Measurements from ENCODE around the gene NOSTRIN. TPM values are rescaled to one million over a fixed set of nuclear protein-coding genes. Genes with fewer than 3 reads are reported as not detected.
"Not testable (repeated sequence)": the region's sequence is repeated elsewhere in the genome, so short reads cannot be mapped to it uniquely, and the experiment has no call there.

The NOSTRIN gene
- total and polyA plus RNA-seq, 4 donors: 11.4 to 20.4 (median 13.9) TPM

DNA sequence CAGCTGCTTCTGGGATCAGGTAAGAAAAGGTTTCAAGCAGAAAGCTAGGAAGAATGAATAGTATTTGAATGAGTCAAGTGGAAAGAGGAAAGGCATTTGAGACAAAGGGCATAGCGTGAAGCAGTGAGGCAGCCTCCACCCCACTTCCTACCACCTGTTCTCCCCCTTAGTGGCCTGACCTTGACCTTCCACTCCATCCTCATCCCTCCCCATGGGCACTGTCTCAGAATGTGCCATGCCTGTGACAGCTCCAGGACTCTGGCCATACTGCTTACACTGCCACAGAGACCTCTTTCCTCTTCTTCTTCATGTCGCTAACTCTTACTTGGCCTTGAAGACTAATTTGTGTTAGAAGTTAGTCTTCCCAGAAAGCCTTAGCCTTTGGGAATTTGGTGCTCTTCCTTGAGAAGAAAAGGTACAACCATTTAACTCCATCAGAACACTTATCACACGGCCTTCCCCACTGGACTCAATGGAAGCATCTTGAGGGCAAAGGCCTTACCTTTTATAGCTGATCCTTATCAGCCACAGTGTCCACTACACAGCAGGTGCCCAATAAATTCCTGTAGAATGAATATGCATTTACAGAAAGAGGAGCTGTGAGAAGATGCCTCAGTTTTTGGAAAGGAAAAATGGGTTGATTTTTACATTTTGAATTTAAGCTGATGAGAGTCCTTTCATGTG is 15.2 kb upstream of the NOSTRIN start:
- DNase-seq (ENCODE audit: low read depth in 4 of 6, low spot score in 6 of 6): no peak
- no peaks in the 10 kb centered on the region for H3K36me3 ChIP-seq (ENCODE audit: control insufficient read depth, insufficient read depth, low read length)

DNA sequence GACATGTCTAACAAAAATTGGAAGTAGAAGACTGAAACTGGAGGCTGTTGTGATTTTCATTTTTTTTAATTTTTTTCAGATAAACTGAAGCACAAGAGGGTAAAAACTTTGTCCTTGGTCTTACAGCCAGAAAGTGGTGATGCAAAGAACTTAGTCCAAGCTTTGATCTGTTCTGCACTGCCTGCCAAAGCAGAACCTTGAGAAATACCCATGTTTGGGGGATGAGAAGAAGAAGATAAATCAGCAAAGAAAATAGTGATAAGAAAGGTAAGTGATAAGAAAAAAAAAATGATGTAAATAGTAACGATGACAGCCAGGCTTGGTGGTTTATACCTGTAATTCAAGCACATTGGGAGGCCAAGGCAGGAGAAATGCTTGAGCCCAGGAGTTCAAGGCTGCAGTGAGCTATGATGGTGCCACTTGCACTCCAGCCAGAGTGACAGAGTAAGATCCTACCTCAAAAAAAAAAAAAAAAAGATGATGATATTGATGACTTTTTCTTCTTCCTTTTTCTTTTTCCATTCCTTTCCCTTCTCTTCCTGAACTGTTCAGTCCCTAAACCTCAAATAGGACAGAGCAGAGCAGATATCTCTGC is 14.6 kb upstream of the NOSTRIN start:
- DNase-seq (ENCODE audit: low read depth in 4 of 6, low spot score in 6 of 6): no peak
- no peaks in the 10 kb centered on the region for H3K36me3 ChIP-seq (ENCODE audit: control insufficient read depth, insufficient read depth, low read length)
- no peaks in the 10 kb centered on the region for H3K9me3 ChIP-seq (ENCODE audit: control insufficient read depth, insufficient read depth, low read length)
- WGBS (ENCODE audit: insufficient coverage): 100% methylated on average over 1 of the region's 1 CpG
- H3K27ac ChIP-seq (ENCODE audit: low read depth, low read length): no peak overlapping the region
- no peaks in the 10 kb centered on the region for H3K4me1 ChIP-seq (ENCODE audit: control insufficient read depth, insufficient read depth, low read length)
- no peak overlapping the region for H3K4me3 ChIP-seq (ENCODE audit: low read depth, low read length)
- H3K27me3 ChIP-seq (ENCODE audit: control insufficient read depth, insufficient read depth, low read length): no peaks in the 10 kb centered on the region

More for the DNA sequence above, 15.2 kb upstream of the NOSTRIN start:
- H3K9me3 ChIP-seq (ENCODE audit: control insufficient read depth, insufficient read depth, low read length): no peaks in the 10 kb centered on the region
- 100% methylated on average over 1 of the region's 3 CpGs for WGBS (ENCODE audit: insufficient coverage)
- no peaks in the 10 kb centered on the region for H3K27me3 ChIP-seq (ENCODE audit: control insufficient read depth, insufficient read depth, low read length)
- H3K4me1 ChIP-seq (ENCODE audit: control insufficient read depth, insufficient read depth, low read length): no peaks in the 10 kb centered on the region
- no peak overlapping the region for H3K27ac ChIP-seq (ENCODE audit: low read depth, low read length)
- no peak overlapping the region for H3K4me3 ChIP-seq (ENCODE audit: low read depth, low read length)

DNA sequence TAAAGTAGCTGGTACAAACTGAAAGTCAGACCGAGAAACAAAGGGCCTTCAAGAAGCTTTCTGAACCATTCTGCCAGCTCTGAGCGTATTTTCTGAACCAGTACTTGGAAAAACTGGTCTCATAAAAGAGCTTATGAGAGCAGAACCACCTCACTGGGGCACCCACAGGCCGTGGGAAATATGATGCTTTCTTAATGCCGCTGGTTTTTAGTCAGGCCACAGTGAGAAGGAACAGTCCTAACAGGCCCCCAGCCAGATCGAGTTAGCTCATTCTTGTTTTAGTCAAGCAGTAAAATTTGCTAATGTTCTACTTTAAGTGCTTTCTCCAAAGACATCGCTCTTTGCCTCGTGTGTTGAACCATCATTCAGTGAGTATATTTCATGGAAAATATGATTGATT is 12.7 kb upstream of the NOSTRIN start:
- no peak overlapping the region for H3K27ac ChIP-seq (ENCODE audit: low read depth, low read length)
- H3K36me3 ChIP-seq (ENCODE audit: control insufficient read depth, insufficient read depth, low read length): no peaks in the 10 kb centered on the region
- H3K9me3 ChIP-seq (ENCODE audit: control insufficient read depth, insufficient read depth, low read length): no peaks in the 10 kb centered on the region
- DNase-seq (ENCODE audit: low read depth in 4 of 6, low spot score in 6 of 6): no peak
- H3K27me3 ChIP-seq (ENCODE audit: control insufficient read depth, insufficient read depth, low read length): no peaks in the 10 kb centered on the region
- no peaks in the 10 kb centered on the region for H3K4me1 ChIP-seq (ENCODE audit: control insufficient read depth, insufficient read depth, low read length)
- WGBS (ENCODE audit: insufficient coverage): 81% methylated on average over 5 of the region's 7 CpGs
- no peak overlapping the region for H3K4me3 ChIP-seq (ENCODE audit: low read depth, low read length)

DNA sequence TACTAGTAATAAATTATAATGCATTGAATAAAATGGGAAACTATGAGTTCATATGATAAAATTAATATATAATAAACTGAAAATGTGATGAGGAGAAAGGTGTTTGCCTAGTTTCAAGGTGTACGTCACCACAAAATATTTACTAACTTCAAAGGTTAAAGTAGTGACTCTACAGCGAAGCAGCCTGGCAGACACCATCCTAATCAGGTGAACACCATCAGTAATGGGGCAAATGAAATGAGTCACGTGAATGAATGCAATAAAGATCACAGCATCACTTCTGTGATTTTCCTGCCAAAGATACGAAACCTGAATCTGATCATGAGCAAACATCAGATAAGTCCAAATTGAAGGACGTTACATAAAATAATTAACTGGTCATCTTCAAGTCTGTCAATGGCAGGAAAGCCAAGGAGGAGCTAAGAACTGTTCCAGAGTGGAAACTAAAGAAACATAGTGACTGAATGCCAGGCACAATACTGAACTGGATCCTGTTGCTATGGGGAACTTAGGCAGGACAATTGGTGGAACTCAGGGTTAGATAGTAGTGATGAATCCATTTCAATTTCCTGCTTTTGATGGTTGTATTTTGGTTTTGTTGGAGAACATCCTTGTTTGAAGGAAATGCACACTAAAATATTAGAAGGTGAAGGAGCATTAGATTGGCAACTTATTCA is 12.1 kb upstream of the NOSTRIN start:
- Histone ChIP-seq H3K27ac (ENCODE audit: low read depth, low read length) (no peak overlapping the region), H3K9me3 (ENCODE audit: control insufficient read depth, insufficient read depth, low read length) (no peaks in the 10 kb centered on the region), H3K27me3 (ENCODE audit: control insufficient read depth, insufficient read depth, low read length) (no peaks in the 10 kb centered on the region), H3K4me1 (ENCODE audit: control insufficient read depth, insufficient read depth, low read length) (no peaks in the 10 kb centered on the region), H3K36me3 (ENCODE audit: control insufficient read depth, insufficient read depth, low read length) (no peaks in the 10 kb centered on the region), H3K4me3 (ENCODE audit: low read depth, low read length) (no peak overlapping the region)
- DNase-seq (ENCODE audit: low read depth in 4 of 6, low spot score in 6 of 6): no peak
- 93% methylated on average over 4 of the region's 5 CpGs for WGBS (ENCODE audit: insufficient coverage)

DNA sequence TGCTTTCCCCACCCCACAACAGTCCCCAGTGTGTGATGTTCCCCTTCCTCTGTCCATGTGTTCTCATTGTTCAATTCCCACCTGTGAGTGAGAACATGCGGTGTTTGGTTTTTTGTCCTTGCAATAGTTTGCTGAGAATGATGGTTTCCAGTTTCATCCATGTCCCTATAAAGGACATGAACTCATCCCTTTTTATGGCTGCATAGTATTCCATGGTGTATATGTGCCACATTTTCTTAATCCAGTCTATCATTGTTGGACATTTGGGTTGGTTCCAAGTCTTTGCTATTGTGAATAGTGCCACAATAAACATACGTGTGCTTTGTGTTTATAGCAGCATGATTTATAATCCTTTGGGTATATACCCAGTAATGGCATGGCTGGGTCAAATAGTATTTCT is 11.3 kb upstream of the NOSTRIN start:
- DNase-seq (ENCODE audit: low read depth in 4 of 6, low spot score in 6 of 6); H3K4me1 ChIP-seq (ENCODE audit: control insufficient read depth, insufficient read depth, low read length); H3K27ac ChIP-seq (ENCODE audit: low read depth, low read length); H3K27me3 ChIP-seq (ENCODE audit: control insufficient read depth, insufficient read depth, low read length); H3K9me3 ChIP-seq (ENCODE audit: control insufficient read depth, insufficient read depth, low read length); H3K36me3 ChIP-seq (ENCODE audit: control insufficient read depth, insufficient read depth, low read length); H3K4me3 ChIP-seq (ENCODE audit: low read depth, low read length): not testable (repeated sequence)
- no CpG with 5 or more reads among the region's 2 CpGs for WGBS (ENCODE audit: insufficient coverage)

DNA sequence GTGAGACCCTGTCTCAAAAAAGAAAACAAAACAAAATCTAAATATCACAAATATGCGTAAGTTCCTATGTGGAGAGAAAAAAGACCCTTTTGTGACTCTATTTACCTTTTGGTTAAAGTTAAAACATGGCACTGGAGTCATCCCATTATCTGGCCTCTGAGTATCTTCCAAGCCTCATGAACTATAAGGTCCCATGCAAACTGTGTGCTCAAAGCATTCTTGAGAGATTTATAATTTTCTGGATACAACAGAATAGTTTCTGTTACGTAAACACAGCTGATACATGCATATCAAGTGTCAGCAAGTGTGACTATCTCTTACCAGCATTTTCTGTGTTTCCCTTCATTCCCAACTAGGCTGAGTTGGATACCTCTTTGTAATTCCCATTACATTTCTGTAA is 8.8 kb upstream of the NOSTRIN start:
- H3K4me3 ChIP-seq (ENCODE audit: low read depth, low read length): no peak overlapping the region
- no peak overlapping the region for H3K27ac ChIP-seq (ENCODE audit: low read depth, low read length)
- H3K9me3 ChIP-seq (ENCODE audit: control insufficient read depth, insufficient read depth, low read length): no peaks in the 10 kb centered on the region
- H3K4me1 ChIP-seq (ENCODE audit: control insufficient read depth, insufficient read depth, low read length): no peaks in the 10 kb centered on the region
- DNase-seq (ENCODE audit: low read depth in 4 of 6, low spot score in 6 of 6): no peak
- no peaks in the 10 kb centered on the region for H3K36me3 ChIP-seq (ENCODE audit: control insufficient read depth, insufficient read depth, low read length)
- WGBS (ENCODE audit: insufficient coverage): no CpG with 5 or more reads among the region's 2 CpGs
- H3K27me3 ChIP-seq (ENCODE audit: control insufficient read depth, insufficient read depth, low read length): no peaks in the 10 kb centered on the region

DNA sequence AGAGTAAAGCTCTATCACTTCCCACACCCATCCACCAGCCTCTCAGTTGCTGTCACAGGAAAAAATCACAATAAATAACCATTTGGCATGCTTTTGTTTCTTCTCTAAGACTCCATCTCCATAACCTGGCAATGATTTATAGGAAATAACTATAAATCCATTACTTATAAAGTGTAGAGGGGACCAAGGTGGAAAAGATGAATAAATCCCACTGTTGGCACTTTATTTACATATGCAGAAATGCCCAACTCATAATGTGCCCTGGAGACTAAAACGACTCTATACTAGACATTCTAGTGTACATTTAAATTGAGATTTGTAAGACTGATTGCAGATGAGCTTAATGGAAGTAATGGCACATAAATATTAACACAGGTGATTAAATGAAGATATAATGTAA is 7.5 kb upstream of the NOSTRIN start:
- Histone ChIP-seq H3K9me3 (ENCODE audit: control insufficient read depth, insufficient read depth, low read length) (no peaks in the 10 kb centered on the region), H3K27me3 (ENCODE audit: control insufficient read depth, insufficient read depth, low read length) (no peaks in the 10 kb centered on the region), H3K4me3 (ENCODE audit: low read depth, low read length) (no peak overlapping the region), H3K27ac (ENCODE audit: low read depth, low read length) (no peak overlapping the region), H3K4me1 (ENCODE audit: control insufficient read depth, insufficient read depth, low read length) (no peaks in the 10 kb centered on the region), H3K36me3 (ENCODE audit: control insufficient read depth, insufficient read depth, low read length) (no peaks in the 10 kb centered on the region)
- DNase-seq (ENCODE audit: low read depth in 4 of 6, low spot score in 6 of 6): no peak
- WGBS (ENCODE audit: insufficient coverage): no CpG with 5 or more reads among the region's 1 CpG

DNA sequence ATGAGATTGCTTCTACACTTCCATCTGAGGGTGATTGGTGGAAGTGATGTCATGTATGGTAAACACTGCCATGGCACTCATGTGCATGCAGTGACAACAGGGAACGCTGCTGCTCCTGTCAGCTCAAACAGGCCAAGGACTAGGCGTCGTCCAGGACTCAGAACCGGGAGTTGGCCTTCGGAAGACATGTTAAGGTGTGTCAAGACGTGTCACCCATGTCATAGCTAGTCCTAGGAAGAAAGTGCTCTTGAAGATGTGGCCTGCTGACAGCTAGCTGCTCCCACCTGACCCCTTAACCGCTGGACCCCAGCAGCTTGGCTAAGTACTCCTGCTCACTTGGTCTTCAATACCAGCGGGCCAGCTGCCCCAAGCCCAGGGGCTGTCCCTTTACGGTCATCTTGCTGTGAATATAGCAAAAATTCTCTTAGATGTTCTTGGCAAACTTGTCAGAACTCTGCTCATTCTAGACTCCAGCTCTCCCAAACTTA is 6.3 kb upstream of the NOSTRIN start:
- Histone ChIP-seq H3K36me3 (ENCODE audit: control insufficient read depth, insufficient read depth, low read length) (no peaks in the 10 kb centered on the region), H3K4me3 (ENCODE audit: low read depth, low read length) (no peak overlapping the region), H3K4me1 (ENCODE audit: control insufficient read depth, insufficient read depth, low read length) (no peaks in the 10 kb centered on the region), H3K27ac (ENCODE audit: low read depth, low read length) (no peak overlapping the region), H3K9me3 (ENCODE audit: control insufficient read depth, insufficient read depth, low read length) (no peaks in the 10 kb centered on the region), H3K27me3 (ENCODE audit: control insufficient read depth, insufficient read depth, low read length) (no peaks in the 10 kb centered on the region)
- WGBS (ENCODE audit: insufficient coverage): 87% methylated on average over 8 of the region's 9 CpGs
- no peak for DNase-seq (ENCODE audit: low read depth in 4 of 6, low spot score in 6 of 6)

DNA sequence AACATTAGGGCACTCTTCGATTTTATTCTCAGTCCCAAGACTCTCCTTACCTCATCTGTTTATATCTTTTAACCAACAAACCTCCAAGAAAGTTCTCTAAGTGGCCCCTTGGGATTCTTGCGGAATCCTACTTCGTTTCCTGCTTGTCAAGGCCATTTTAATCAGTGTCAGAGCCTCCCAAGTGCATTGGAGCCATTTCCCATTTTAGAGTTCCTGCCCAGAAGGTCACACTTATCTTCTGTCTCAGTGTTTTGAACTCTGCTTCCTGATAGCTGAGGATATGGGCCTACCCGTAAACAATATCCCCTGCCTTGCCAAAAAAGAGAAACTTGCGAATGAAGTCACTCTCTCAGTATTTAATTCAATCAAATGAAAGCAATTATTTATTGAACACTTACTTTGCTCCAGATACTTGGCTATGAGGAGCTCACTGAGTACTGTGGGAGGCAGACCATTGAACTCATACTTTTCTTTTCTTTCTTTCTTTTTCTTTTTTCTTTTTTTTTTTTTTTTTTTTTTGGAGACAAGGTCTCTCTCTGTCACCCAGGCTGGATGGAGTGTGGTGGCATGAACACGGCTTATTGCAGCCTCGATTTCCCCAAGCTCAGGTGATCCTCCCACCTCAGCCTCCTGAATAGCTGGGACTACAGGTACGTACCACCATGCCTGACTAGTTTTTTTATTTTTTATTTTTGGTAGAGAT is 5.7 kb upstream of the NOSTRIN start:
- DNase-seq (ENCODE audit: low read depth in 4 of 6, low spot score in 6 of 6): no peak
- Histone ChIP-seq H3K4me1 (ENCODE audit: control insufficient read depth, insufficient read depth, low read length) (no peaks in the 10 kb centered on the region), H3K9me3 (ENCODE audit: control insufficient read depth, insufficient read depth, low read length) (no peaks in the 10 kb centered on the region), H3K36me3 (ENCODE audit: control insufficient read depth, insufficient read depth, low read length) (no peaks in the 10 kb centered on the region), H3K4me3 (ENCODE audit: low read depth, low read length) (no peak overlapping the region), H3K27ac (ENCODE audit: low read depth, low read length) (no peak overlapping the region), H3K27me3 (ENCODE audit: control insufficient read depth, insufficient read depth, low read length) (no peaks in the 10 kb centered on the region)
- WGBS (ENCODE audit: insufficient coverage): 88% methylated on average over 5 of the region's 8 CpGs

All from spinal cord (tissue), 10 donors.